Measurements from ENCODE around the gene HES2.
"Not testable (repeated sequence)": the region's sequence is repeated elsewhere in the genome, so short reads cannot be mapped to it uniquely, and the experiment has no call there.

Gene HES2

GRCh38 chr1:6384135-6384534, 35.6 kb downstream of the HES2 start:
- DNase-seq: no peak

- no peak for DNase-seq
Observed at GRCh38 chr1:6380037-6380436, 39.7 kb downstream of the HES2 start.

GRCh38 chr1:6378096-6378746, 41.5 kb downstream of the HES2 start:
- peak; percentile 38 for DNase-seq

GRCh38 chr1:6373961-6374720, 45.6 kb downstream of the HES2 start:
- DNase-seq: no peak

GRCh38 chr1:6372236-6372635, 47.5 kb downstream of the HES2 start:
- not testable (repeated sequence) for DNase-seq

- no peak for DNase-seq
Observed at GRCh38 chr1:6370006-6370405, 49.7 kb downstream of the HES2 start.

GRCh38 chr1:6367381-6368012, 52.2 kb downstream of the HES2 start:
- DNase-seq: no peak

- DNase-seq: no peak
Observed at GRCh38 chr1:6365047-6365446, 54.7 kb downstream of the HES2 start.

GRCh38 chr1:6363085-6363884, 56.4 kb downstream of the HES2 start:
- peak; percentile 56 for DNase-seq
